Keratinocyte (primary cell): ENCODE results near the gene PEX5L.

Experiments used
- CTCF ChIP-seq, 3 experiments: IDR thresholded peaks in 1 of 3; conservative IDR thresholded peaks in 1 of 3; optimal IDR thresholded peaks in 1 of 3; 2 replicates in 2 of 3; 3 replicates in 1 of 3; pipeline versions ENCODE3 to v1.5.1; 2011; ENCODE audit warnings: low read length in 3 of 3, mild to moderate bottlenecking in 3 of 3, moderate library complexity in 2 of 3, control low read depth in 1 of 3, inconsistent platforms in 1 of 3; ENCODE audit not compliant: insufficient read depth in 2 of 3; ENCODE audit errors: extremely low read depth in 1 of 3
- EZH2 ChIP-seq: IDR thresholded peaks from one replicate; pipeline ENCODE4 v1.6.1; 2012; ENCODE audit warnings: inconsistent platforms, mild to moderate bottlenecking, low read length, moderate library complexity

- TF ChIP-seq CTCF (optimal IDR thresholded peaks at IDR 0.05 in 1 of 3, IDR thresholded peaks at IDR 0.05 in 1 of 3, conservative IDR thresholded peaks at IDR 0.05 in 1 of 3; ENCODE audit: extremely low read depth in 1 of 3, insufficient read depth in 2 of 3, low read length in 3 of 3) (no peak), EZH2 (no peak)
Observed at GRCh38 chr3:179775416-179776122, 261.2 kb downstream of the PEX5L start.
